ENCODE results near the gene ELOVL7.

- TF ChIP-seq POLR2AphosphoS5 (IDR thresholded peaks at IDR 0.05) (no peak), POLR2A (IDR thresholded peaks at IDR 0.05) (no peak)
Observed at GRCh38 chr5:60823574-60823973, 20.5 kb downstream of the ELOVL7 start.
